Glutamatergic neuron (in vitro differentiated cells): ENCODE results near the gene COG3. TPM values are rescaled to one million over a fixed set of nuclear protein-coding genes. Genes with fewer than 3 reads are reported as not detected.

ENCODE experiments used
- DNase-seq: peaks from one replicate; pipeline ENCODE4 v3.0.0; 2022
- H3K27ac Mint-ChIP-seq: one replicate; pipeline ENCODE4 v1.8.0; 2020; ENCODE audit warnings: mild to moderate bottlenecking, mixed read lengths, inconsistent platforms; ENCODE audit not compliant: unreplicated experiment
- H3K27me3 Mint-ChIP-seq: one replicate; pipeline ENCODE4 v1.8.0; 2020; ENCODE audit warnings: mild to moderate bottlenecking, moderate library complexity, mixed read lengths, inconsistent platforms; ENCODE audit not compliant: unreplicated experiment
- H3K36me3 Mint-ChIP-seq: one replicate; pipeline ENCODE4 v1.8.0; 2020; ENCODE audit warnings: mild to moderate bottlenecking, mixed read lengths, inconsistent platforms; ENCODE audit not compliant: unreplicated experiment
- H3K4me1 Mint-ChIP-seq: one replicate; pipeline ENCODE4 v1.8.0; 2020; ENCODE audit warnings: mild to moderate bottlenecking, low read depth, mixed read lengths, inconsistent platforms; ENCODE audit not compliant: unreplicated experiment
- H3K4me3 Mint-ChIP-seq: one replicate; pipeline ENCODE4 v1.8.0; 2020; ENCODE audit warnings: mild to moderate bottlenecking, mixed read lengths, inconsistent platforms; ENCODE audit not compliant: unreplicated experiment
- H3K9me3 Mint-ChIP-seq: one replicate; pipeline ENCODE4 v1.8.0; 2020; ENCODE audit warnings: mild to moderate bottlenecking, moderate library complexity, mixed read lengths, inconsistent platforms; ENCODE audit not compliant: unreplicated experiment
- total RNA-seq: library from RNA; stranded (reverse); fragmentation: NEBNext Ultra II Directional; extraction: Animal tissue kit (Norgen Biotek cat#: 25700); gene quantifications from one replicate; pipeline ENCODE4 v1.2.1, GENCODE V29; 2021; ENCODE audit not compliant: unreplicated experiment
- TF ChIP-seq, protein P1 (sequence below): fragments of 200-600 bp; sonication (generic); IDR thresholded peaks from one replicate; pipeline ENCODE4 v1.5.0; 2021; ENCODE audit not compliant: partially characterized antibody, unreplicated experiment

Gene COG3
- total RNA-seq, 1 donor from 2014 or later, result 25.4 TPM

- TF ChIP-seq, protein P1, sequence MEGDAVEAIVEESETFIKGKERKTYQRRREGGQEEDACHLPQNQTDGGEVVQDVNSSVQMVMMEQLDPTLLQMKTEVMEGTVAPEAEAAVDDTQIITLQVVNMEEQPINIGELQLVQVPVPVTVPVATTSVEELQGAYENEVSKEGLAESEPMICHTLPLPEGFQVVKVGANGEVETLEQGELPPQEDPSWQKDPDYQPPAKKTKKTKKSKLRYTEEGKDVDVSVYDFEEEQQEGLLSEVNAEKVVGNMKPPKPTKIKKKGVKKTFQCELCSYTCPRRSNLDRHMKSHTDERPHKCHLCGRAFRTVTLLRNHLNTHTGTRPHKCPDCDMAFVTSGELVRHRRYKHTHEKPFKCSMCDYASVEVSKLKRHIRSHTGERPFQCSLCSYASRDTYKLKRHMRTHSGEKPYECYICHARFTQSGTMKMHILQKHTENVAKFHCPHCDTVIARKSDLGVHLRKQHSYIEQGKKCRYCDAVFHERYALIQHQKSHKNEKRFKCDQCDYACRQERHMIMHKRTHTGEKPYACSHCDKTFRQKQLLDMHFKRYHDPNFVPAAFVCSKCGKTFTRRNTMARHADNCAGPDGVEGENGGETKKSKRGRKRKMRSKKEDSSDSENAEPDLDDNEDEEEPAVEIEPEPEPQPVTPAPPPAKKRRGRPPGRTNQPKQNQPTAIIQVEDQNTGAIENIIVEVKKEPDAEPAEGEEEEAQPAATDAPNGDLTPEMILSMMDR, result no peak
- Mint-ChIP-seq H3K4me1 (no peaks in the 10 kb centered on the region), H3K4me3 (no peak overlapping the region), H3K27ac (no peak overlapping the region), H3K36me3 (no peaks in the 10 kb centered on the region), H3K9me3 (peaks cover 2% of the 10 kb centered on the region), H3K27me3 (no peaks in the 10 kb centered on the region)
- DNase-seq, result no peak
These were observed 14.9 kb downstream of the COG3 start for GRCh38 chr13:45479661-45480060.

DNA sequence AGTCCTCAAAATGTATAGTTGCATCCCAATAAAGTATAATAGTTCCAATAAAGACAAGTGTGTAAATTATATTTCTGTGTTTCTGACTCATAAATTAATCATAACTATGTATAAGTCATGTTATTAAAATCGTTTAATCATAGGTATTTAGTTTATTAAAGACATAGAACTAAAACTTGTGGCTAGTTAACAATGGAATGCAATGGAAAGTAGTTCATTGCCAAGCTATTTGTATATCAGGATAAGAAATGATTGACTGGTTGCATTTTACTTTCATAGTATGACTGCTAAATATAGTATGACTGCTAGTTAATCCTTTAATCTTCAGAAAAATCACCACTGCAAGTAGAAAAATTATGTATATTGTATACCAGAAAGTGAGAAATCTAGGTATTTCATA, 16.9 kb downstream of the COG3 start:
- no peak overlapping the region for H3K4me3 Mint-ChIP-seq
- no peak overlapping the region for H3K27ac Mint-ChIP-seq
- H3K4me1 Mint-ChIP-seq, result no peaks in the 10 kb centered on the region
- no peak for DNase-seq
- H3K36me3 Mint-ChIP-seq, result peaks cover 6% of the 10 kb centered on the region
- TF ChIP-seq, protein P1, result no peak
- H3K27me3 Mint-ChIP-seq, result peaks cover 2% of the 10 kb centered on the region
- peaks cover 2% of the 10 kb centered on the region for H3K9me3 Mint-ChIP-seq

DNA sequence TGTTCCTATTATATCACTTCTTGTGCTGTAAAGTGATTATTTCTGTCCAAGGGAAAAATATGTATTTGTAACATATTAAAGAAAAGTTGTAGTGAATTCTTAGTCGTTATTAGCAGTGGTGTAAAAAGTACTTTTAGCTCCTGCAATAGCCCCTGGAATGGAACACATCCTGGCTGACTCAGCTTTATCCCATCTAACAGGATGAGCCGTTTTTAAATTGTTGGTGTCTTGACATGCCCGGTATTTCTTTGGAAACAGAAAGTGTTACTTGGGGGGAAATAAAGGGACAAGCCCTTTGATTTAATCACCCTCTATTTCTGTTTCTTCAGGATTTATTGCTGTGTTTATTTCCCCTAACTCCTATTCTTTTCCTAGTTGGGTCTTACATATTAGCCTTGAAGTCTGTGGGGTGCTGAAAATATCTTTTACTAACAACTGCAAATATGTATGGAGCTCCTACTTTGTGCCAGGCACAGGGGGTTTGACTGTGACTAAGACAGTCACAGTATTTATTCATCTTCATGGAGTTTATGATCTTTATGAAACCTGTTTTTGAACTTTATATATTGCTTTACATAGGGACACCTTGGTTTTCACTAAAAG, 17.9 kb downstream of the COG3 start:
- Mint-ChIP-seq H3K4me1 (no peaks in the 10 kb centered on the region), H3K27me3 (peaks cover 2% of the 10 kb centered on the region), H3K4me3 (no peak overlapping the region), H3K9me3 (peaks cover 2% of the 10 kb centered on the region), H3K27ac (no peak overlapping the region), H3K36me3 (peaks cover 13% of the 10 kb centered on the region)
- TF ChIP-seq, protein P1, result no peak
- DNase-seq, result no peak

GRCh38 chr13:45487604-45488003, 22.9 kb downstream of the COG3 start:
- Mint-ChIP-seq H3K4me1 (no peaks in the 10 kb centered on the region), H3K27ac (no peak overlapping the region), H3K4me3 (no peak overlapping the region), H3K27me3 (peaks cover 2% of the 10 kb centered on the region), H3K9me3 (peaks cover 2% of the 10 kb centered on the region), H3K36me3 (peaks cover 13% of the 10 kb centered on the region)
- no peak for DNase-seq
- TF ChIP-seq, protein P1, result no peak

DNA sequence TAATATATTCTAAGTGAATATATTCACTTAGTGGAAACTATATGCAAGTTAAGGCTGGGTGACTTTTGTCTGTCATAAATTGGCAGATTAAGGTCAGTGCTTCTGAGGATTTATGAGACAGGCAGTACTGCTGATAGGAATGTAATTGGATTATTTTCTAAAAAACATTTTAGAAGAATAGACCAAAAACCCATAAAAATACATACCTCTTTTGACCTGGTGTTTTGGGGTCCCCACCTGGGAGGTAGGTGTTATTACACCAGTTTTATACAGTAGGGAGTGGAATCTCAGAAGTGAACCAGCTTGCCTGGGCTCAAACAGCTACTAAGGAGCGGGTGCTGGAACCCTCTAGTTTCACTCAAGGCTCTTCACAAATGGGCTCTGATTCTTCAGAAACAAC, 25.3 kb downstream of the COG3 start:
- Mint-ChIP-seq H3K27me3 (peaks cover 2% of the 10 kb centered on the region), H3K27ac (no peak overlapping the region), H3K36me3 (peaks cover 13% of the 10 kb centered on the region), H3K4me3 (no peak overlapping the region), H3K4me1 (no peaks in the 10 kb centered on the region), H3K9me3 (peaks cover 2% of the 10 kb centered on the region)
- TF ChIP-seq, protein P1, result no peak
- no peak for DNase-seq
